Activated CD8-positive, alpha-beta T cell treated with anti-CD3 and anti-CD28 coated beads for 36 hours (primary cell): ENCODE measurements around the gene KCNE2. TPM values are rescaled to one million over a fixed set of nuclear protein-coding genes. Genes with fewer than 3 reads are reported as not detected.

ENCODE experiments used
- ATAC-seq: fragments of 200-7000 bp; cut with Tn5 transposase; one replicate; pipeline ENCODE4 v1.10.0; 2021; ENCODE audit warnings: mild to moderate bottlenecking, moderate library complexity
- CTCF ChIA-PET: fragments of 350-600 bp; sonication (Branson Sonifier 250); formaldehyde crosslinking; loops from one replicate; lab custom pipeline; 2021; ENCODE audit warnings: antibody characterized with exemption; lab: Charles Lee
- POLR2A ChIA-PET: fragments of 350-600 bp; sonication (Branson Sonifier 250); formaldehyde crosslinking; loops from one replicate; lab custom pipeline; 2021; ENCODE audit warnings: antibody characterized with exemption; lab: Charles Lee
- DNase-seq: peaks from one replicate; pipeline ENCODE4 v3.0.0-alpha.2; 2020
- H3K27ac Mint-ChIP-seq: one replicate; pipeline ENCODE4 v1.8.0; 2021; ENCODE audit warnings: mild to moderate bottlenecking, mixed read lengths
- H3K27me3 Mint-ChIP-seq: one replicate; pipeline ENCODE4 v1.8.0; 2021; ENCODE audit warnings: mixed read lengths
- H3K36me3 Mint-ChIP-seq: one replicate; pipeline ENCODE4 v1.8.0; 2021; ENCODE audit warnings: low read depth, mixed read lengths
- H3K4me1 Mint-ChIP-seq: one replicate; pipeline ENCODE4 v1.8.0; 2021; ENCODE audit warnings: low read depth, mixed read lengths
- H3K4me3 Mint-ChIP-seq: one replicate; pipeline ENCODE4 v1.8.0; 2021; ENCODE audit warnings: mild to moderate bottlenecking, moderate library complexity, mixed read lengths
- H3K9me3 Mint-ChIP-seq: one replicate; pipeline ENCODE4 v1.8.0; 2021; ENCODE audit warnings: mixed read lengths
- intact Hi-C: fragments of 100-400 bp; cut with micrococcal nuclease; formaldehyde crosslinking; loops from one replicate; pipeline ENCODE4 v1.10.0; 2022
- total RNA-seq, 2 experiments: library from RNA; stranded (reverse); gene quantifications; one replicate each; pipeline ENCODE4 v1.2.3, GENCODE V29; 2021
- TF ChIP-seq, protein P1 (sequence below): fragments of 200-600 bp; IDR thresholded peaks from one replicate; pipeline ENCODE4 v1.8.0; 2022; ENCODE audit warnings: antibody characterized with exemption, mild to moderate bottlenecking

The KCNE2 gene
- total RNA-seq, 2 experiments from 2014 or later, result not detected

DNA sequence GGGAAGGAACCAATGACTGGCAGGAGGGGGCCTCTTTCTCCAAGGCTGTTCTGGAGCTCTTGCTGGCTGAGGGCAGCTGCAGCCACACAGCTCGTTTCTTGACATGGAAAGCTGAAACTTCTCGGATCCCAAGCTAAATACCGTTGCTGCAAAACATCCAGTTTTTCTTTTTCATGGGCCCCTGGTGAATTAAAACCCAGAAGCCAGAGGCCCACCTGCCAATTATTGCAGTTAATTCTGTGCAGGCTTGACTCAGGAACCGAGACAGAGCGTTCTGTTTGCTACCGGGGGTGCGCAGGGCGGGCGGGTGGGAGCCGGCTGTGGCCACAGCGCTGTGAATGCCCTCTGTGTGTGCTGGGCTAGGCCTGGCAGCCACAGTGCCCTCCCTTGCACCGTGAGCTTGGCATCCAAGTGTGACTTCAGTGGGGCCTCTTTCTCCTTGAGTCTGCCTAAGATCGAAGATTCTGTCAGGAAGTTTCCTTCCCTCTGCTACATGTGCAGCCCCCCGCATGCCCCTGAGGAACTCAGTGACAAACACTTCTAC, 19.9 kb upstream of the KCNE2 start:
- Mint-ChIP-seq H3K4me1 (peaks cover 7% of the 10 kb centered on the region), H3K9me3 (no peaks in the 10 kb centered on the region), H3K36me3 (no peaks in the 10 kb centered on the region), H3K27me3 (no peaks in the 10 kb centered on the region), H3K4me3 (no peak overlapping the region), H3K27ac (no peak overlapping the region)
- no peak for DNase-seq
- ATAC-seq, result no peak
- TF ChIP-seq, protein P1, sequence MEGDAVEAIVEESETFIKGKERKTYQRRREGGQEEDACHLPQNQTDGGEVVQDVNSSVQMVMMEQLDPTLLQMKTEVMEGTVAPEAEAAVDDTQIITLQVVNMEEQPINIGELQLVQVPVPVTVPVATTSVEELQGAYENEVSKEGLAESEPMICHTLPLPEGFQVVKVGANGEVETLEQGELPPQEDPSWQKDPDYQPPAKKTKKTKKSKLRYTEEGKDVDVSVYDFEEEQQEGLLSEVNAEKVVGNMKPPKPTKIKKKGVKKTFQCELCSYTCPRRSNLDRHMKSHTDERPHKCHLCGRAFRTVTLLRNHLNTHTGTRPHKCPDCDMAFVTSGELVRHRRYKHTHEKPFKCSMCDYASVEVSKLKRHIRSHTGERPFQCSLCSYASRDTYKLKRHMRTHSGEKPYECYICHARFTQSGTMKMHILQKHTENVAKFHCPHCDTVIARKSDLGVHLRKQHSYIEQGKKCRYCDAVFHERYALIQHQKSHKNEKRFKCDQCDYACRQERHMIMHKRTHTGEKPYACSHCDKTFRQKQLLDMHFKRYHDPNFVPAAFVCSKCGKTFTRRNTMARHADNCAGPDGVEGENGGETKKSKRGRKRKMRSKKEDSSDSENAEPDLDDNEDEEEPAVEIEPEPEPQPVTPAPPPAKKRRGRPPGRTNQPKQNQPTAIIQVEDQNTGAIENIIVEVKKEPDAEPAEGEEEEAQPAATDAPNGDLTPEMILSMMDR, result no peak
- ChIA-PET CTCF (interaction anchor here (1.2 to 12.6 kb wide), 2 partner anchors 211 to 420 kb away, joined by 4 to 216 read pairs; no protein-coding TSS in a partner anchor), POLR2A (no interaction called here)
- intact Hi-C loops, result no loop called here

DNA sequence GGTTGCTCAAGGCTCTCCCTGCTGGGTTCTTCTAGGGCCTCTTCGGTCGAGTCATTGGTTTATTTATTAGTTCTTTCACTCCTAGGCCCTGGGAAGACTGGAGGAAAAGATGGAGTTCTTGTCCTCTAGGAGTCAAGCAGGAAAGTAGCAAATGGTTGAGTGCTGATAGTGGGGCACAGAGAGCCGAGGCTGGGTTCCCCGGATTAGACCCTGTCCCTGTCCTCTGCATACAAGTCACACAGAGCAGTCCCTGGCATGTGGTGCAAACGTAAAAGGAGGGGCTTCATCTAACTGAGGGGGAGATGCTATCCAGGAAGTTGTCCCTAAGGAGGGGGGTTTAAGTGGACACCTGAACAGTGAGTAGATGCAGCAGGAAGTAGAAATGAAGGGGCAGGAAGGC, 19.2 kb upstream of the KCNE2 start:
- Mint-ChIP-seq H3K4me1 (peaks cover 7% of the 10 kb centered on the region), H3K27me3 (no peaks in the 10 kb centered on the region), H3K36me3 (no peaks in the 10 kb centered on the region), H3K27ac (no peak overlapping the region), H3K9me3 (no peaks in the 10 kb centered on the region), H3K4me3 (no peak overlapping the region)
- ChIA-PET CTCF (interaction anchor here (12.6 kb wide), 1 partner anchor 421 kb away, joined by 216 read pairs; no protein-coding TSS in a partner anchor), POLR2A (no interaction called here)
- intact Hi-C loops, result no loop called here
- no peak for ATAC-seq
- DNase-seq, result no peak
- TF ChIP-seq, protein P1, result no peak

DNA sequence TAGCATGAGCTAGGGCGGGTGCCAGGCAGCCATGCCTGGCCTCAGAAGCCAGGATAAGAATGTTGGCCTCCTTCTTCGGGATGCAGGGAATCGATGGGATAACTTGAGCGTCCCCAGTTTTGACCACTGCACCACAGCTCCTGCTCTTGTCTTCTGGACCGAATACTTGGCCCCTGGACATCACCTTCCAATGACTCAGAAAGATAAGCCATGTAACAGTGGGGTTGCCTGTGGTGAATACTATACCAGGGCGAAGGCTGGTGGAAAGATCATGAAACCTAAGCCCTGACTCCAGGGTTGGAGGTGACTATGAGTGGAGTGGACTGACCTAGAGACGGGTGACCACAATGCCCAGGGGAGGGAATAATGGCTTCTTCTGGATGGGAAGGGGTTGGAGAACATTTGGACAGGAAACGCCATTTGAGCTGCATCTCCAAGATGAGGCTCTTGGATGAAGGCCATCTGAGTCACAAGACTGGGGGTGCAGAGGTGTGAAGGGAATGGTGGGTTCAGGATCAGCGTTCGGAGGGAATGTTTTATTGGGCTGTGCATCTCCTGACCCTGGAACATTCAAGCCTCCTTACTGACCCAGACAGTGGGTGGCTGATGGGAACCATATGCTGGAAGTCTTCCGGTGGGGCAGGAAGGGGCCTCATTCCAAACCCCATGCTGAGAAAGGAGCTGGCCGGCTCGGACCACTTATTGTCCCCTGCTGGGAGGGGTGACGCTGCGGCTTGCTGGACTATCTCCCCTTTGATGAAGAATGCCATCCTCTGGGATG, 18.5 kb upstream of the KCNE2 start:
- no peak overlapping the region for H3K4me3 Mint-ChIP-seq
- POLR2A ChIA-PET, result no interaction called here
- peaks cover 6% of the 10 kb centered on the region for H3K4me1 Mint-ChIP-seq
- no peaks in the 10 kb centered on the region for H3K27me3 Mint-ChIP-seq
- CTCF ChIA-PET, result interaction anchor here (1.1 to 12.6 kb wide), 2 partner anchors 220 to 422 kb away, joined by 3 to 216 read pairs; no protein-coding TSS in a partner anchor
- no peaks in the 10 kb centered on the region for H3K36me3 Mint-ChIP-seq
- TF ChIP-seq, protein P1, result no peak
- no peak overlapping the region for H3K27ac Mint-ChIP-seq
- ATAC-seq, result no peak
- H3K9me3 Mint-ChIP-seq, result no peaks in the 10 kb centered on the region
- intact Hi-C loops, result no loop called here
- DNase-seq, result no peak

DNA sequence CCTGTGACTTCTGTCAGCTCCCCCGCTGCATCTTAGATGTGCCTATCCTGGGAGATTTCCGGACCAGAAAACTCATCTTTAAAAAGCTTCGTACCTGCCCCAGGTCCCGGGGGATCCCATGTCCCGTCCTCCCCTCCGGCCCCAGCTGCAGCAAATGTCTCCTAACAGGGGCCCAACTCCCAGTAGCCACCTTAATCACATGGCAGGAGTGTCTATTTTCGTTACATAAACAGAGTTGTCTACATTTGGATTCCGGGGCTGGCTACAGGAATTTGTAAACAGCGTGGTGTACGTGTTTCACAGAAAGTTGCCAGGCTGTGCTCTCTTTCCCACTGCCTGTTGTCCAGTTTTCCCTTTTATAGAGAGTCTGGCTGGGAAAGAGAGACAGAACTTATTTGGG, 17.9 kb upstream of the KCNE2 start:
- Mint-ChIP-seq H3K36me3 (no peaks in the 10 kb centered on the region), H3K27ac (no peak overlapping the region), H3K27me3 (no peaks in the 10 kb centered on the region), H3K9me3 (no peaks in the 10 kb centered on the region), H3K4me1 (peaks cover 2% of the 10 kb centered on the region), H3K4me3 (no peak overlapping the region)
- ChIA-PET CTCF (interaction anchor here (0.7 to 12.6 kb wide), 3 partner anchors 17 to 422 kb away, joined by 3 to 216 read pairs (median 3); no protein-coding TSS in a partner anchor), POLR2A (no interaction called here)
- TF ChIP-seq, protein P1, result no peak
- ATAC-seq, result no peak
- intact Hi-C loops, result no loop called here
- DNase-seq, result no peak
